ENCODE results near the gene COX10.
"Not testable (repeated sequence)": the region's sequence is repeated elsewhere in the genome, so short reads cannot be mapped to it uniquely, and the experiment has no call there.

The COX10 gene

DNA sequence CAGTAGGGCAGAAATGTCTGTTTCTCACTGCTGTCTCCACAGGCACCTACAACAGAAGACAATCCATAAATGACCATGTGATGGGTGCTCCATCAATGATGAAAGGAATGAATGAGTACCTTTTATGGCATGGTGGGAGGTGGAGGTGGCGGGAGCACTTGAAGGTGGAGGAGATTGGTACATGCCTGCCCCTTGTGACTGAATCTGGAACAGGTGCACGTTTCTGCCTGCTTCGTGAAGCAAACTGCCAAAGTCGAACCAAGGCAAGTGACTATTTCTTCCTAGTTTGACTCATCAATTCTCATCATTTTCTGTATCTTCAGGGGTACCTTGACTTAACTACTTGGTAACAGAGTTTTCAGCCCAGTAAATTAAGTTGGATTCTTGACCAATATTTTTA, 141.9 kb downstream of the COX10 start:
- DNase-seq = no peak

DNA sequence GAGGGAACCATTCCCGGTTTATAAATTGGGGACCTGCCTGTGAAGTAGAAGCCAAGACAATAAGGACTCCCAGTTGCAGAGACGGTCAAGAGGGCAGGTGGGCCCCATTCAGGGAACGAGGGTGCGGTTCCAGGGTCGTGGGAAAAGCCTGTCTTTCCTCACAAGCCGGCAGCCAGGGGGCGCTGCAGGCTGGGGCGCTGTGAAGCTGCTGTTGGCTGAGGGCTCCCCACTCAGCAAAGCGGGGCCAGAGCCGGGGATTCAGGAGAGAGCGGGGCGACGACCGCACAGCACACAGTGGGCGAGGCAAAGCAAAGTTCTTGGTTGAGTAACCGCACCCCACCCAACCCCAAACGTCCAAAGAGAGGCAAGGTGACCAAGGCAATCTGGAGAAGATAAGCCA, 142.5 kb downstream of the COX10 start:
- no peak for DNase-seq

DNA sequence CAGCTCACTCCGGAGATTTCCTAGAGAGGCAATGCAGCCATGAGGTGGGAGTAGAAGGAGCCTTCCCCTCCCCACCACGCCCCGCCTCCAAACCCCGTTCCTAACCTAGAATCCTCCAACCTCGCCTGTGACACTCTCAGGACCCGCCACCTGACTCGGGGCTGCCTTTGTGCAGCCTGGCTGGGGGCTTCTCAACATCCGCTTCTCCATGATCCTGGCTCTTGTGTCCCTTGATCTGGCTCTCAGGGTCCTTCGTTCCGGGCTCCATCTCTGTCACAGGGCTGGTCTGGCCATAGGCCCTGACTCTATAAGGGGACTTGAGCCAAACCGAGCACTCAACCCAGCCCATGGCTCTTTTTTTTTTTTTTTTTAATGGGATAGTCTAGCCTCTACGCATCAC, 143.1 kb downstream of the COX10 start:
- DNase-seq = no peak

DNA sequence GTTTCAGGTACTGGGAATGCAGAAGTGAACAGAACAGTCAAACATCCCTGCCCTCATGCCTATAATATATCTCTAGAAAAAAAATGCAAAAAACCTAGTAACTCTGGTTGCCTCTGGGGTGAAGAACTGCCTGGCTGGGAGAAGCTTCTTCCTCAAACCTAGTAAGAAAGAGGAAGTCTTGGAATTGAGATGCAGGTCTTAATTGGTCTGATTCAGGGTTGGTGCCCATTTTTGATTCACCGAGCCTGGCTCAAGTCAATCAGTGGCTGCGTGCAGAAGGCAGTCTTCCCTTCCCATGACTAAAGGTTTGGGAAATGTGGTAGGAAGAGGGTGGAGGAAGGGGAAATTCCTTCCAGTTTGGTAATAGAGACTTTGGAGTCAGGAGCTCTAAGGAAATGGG, 145.0 kb downstream of the COX10 start:
- DNase-seq = no peak

DNA sequence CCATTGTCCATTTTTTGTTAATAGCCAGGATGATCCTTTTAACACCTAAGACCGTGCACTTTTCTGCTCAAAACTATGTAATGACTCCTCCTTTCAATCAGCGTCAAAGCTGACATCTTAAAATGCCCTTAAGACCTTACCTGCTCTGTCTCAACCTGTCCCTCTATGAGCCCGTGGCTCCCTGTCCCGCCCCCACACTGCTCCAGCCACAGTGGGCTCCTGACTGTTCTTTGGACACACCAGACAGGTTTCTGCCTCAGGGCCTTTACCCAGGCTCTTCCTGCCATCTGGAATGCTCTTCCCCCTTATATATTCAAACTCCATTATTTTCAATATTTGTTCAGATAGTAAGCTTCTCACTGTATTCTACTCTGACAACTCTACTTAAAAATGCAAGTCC, 153.3 kb downstream of the COX10 start:
- no peak for DNase-seq

DNA sequence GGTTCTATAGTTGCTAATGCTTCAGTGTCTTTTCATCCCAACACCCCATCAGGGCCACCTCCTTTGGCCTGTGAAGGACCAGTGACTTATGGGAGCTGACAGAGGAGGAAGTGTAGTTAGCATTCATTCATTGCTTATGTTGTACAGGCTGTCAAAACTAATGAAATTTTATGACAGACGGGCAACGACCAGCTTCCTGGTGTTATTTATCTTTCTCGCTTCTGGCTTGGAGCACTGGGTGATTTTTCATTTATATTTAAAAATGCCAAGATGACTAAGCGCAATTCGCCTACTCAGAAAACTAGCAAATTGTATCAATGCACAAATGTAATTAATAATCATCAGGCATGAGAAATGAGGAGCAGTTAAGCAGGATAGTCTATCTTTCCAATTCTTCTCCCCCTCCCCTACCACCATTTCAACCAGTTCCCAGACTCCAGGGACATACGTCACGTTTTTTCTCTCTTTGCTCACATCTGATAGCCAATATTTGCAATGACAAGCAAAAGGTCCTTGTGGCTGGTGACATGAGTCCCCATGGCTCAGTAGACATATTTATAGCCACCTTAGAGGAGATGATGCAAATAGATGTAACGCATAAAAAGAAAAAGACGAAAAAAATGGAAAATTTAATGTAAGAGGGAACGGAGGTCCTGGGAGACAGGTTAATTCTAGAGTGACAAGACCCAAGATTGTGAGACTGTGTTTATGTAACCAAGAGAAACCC, 156.1 kb downstream of the COX10 start:
- no peak for DNase-seq

DNA sequence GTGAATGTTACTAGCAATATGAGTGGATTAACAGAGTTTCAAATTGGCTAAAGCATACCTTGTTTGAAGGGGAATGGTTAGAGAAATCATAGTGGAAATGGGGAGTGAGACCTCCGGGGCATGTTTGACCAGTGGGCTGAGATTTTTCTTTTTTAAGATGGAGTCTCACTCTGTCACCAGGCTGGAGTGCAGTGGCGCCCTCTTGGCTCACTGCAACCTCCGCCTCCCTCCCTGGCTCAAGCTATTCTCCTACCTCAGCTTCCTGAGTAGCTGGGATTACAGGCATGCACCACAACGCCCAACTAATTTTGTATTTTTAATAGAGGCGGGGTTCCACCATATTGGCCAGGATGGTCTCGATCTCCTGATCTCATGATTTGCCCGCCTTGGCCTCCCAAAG, 157.7 kb downstream of the COX10 start:
- no peak for DNase-seq

DNA sequence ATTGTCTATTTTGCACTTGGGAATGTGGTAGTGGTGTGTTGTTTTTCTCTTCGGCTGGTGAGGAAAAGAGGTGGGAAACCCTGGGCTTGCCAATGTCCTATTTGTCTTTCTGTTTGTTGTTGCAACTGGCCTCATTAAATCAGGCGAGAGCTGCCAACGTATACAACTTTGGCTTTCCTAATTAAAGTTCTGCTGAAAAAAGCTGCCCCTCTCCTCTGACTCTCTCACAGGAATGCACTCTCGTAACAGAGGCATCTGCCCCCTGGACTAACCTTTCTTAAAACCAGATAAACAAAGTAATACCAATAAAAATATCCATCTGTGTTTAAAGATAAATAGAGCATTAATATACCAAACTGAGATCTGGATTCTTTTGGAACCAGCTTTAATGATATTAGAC, 159.6 kb downstream of the COX10 start:
- no peak for DNase-seq

DNA sequence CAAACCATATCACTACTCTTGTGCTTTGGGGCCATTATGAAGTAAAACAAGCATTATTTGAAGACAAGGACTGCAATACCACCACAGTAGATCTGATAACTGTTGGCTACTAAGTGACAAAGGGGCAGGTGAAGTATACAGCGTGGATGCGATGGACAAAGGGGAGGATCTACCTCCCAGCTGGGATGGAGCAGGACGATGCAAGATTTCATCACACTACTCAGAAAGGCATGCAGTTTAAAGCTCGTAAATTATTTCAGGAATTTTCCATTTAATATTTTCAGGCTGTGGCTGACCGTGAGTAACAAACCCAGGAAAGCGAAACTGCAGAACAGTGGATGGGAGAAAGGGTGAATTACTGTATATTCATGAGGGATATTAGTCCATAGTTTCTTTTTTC, 161.9 kb downstream of the COX10 start:
- DNase-seq = not testable (repeated sequence)

DNA sequence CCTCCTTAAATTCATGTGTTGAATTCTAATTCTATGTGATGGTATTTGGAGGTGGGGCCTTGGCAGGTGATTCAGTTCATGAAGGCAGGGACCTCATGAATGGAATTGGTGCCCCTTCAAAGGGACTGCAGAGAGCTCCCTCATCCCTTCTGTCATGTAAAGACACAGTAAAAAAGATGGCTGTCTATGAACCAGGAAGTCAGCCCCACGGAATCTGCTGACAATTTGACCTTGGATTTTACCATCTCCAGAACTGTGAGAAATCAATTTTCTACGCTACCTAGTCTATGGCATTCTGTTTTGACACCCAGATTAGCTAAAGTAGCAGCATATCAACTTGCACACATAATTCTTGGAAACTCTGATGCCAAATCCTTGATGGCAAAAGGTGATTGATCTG, 165.7 kb downstream of the COX10 start:
- DNase-seq = not testable (repeated sequence)

DNA sequence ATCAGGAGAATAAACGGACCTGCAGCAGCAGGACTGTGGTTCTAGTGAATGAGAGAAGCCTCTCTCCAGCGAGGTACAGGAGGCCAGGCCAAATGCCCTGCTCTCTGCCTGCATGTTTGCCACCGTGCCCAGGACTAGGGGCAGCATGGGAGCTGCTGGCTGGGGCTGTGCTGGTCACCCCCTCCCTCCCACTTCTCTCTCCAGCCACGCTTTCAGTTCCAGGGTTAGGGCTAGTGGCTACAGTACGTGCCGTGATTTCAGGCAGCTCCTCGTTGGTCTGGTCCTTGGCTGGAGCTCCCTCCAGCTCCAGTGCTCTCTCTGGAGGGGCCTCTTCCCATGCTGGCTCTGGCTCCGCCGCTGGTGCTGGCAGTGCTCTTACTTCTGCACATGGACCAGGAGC, 166.7 kb downstream of the COX10 start:
- not testable (repeated sequence) for DNase-seq

DNA sequence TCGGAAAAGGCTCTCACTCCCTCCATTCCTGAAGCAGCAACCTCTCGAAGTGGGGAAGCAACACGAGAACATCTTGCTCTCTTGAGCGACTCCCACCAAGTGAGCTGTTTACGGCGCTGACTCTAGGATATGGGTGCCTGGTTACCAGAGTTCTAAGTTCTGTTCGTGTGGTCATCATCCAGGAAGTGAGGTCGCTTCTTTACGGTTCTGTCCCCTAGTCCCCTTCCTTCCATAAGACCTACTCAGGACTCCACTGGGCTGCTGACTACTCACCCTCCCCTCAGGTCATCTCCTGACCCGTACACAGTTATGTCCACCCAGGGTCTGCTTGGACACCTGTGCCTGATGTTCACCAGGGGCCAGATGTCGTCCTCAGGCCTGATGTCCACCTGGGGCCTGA, 167.5 kb downstream of the COX10 start, which contains the start of gene CDRT15:
Gene CDRT15 (minus strand): TSS at position 101 of the 400 bp plus-strand sequence. CDS start 29 bp downstream, at position 72.
- not testable (repeated sequence) for DNase-seq

DNA sequence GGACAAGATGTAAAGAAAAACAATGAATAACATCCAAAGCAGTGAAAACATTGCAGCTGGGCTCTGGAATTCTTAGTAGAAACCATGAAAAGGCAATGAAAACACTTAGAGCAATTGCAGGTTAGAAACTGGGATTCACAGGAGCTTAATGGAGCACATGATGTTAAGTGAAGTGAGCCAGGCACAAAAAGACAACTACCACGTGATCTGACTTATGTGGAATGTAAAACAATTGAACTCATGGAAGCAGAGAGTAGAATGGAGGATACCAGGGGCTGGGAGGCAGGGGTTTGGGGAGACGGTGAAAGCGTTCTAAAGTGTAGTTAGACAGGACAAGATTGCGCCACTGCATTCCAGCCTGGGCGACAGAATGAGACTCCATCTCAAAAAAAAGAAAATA, 170.0 kb downstream of the COX10 start:
- not testable (repeated sequence) for DNase-seq

DNA sequence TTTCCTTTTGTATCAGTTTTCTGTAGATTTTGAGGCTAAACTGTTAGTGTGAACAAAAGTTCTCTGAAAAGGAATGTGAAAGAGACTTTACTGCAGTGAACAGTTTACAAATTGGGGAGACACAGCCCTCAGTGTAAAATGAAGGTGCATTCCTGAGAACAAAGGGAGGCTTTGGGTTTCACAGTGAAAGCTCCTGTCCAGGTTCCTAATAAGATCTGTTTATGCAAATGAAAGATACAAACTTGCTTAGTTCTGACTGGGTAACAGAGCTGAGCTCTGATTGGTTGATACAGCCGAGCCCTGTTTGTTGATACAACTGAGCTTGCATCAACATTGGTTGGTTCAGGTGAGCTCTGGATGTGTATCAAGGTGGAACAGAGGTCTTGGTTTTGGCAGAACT, 175.7 kb downstream of the COX10 start:
- no peak for DNase-seq

DNA sequence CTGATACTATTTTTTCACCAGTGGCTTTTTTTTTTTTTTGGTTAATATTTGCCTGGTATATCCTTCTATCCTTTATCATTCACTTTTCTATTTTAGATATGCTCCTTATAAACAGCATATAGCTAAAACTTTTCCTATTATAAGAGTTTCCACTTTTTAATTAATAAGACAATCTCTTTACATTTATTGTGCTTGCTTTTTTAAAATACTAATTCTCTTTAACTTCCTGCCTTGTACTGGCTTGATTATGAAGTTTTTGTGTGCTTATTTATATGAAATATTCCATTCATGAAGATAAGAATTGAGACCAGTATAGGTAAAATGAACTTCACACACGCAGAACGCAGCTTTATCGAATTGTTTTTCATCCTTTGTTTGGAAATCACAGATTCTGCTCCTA, 176.3 kb downstream of the COX10 start:
- no peak for DNase-seq
